KBM-7 (cell line): ENCODE measurements around the gene AR.
A peak's percentile ranks its signal among the peaks of the same experiment; 100 is the strongest.

ENCODE experiments used
- DNase-seq: peaks from one replicate; pipeline ENCODE4 v3.0.0-alpha.2; 2015
- in situ Hi-C: fragments of 300-500 bp; cut with MboI; formaldehyde crosslinking; loops from 2 replicates; pipeline ENCODE4 v1.14.3; 2020; ENCODE audit warnings: low sequenced_read_pairs, low pct_unique_long_range_greater_than_20kb, mixed read lengths

Gene AR

GRCh38 chrX:67543818-67544217, at the start of gene AR:
AR (plus strand) TSS chrX:67544021; CDS start chrX:67545147, 1,126 bp downstream.
- peak; percentile 91 for DNase-seq

GRCh38 chrX:67500617-67501016, 43.2 kb upstream of the AR start:
- in situ Hi-C loops = no loop called here
- no peak for DNase-seq

More at GRCh38 chrX:67543818-67544217, at the start of gene AR:
- in situ Hi-C loops = no loop called here

- DNase-seq = no peak
- in situ Hi-C loops = no loop called here
Observed at GRCh38 chrX:67503004-67503403, 40.8 kb upstream of the AR start.

- in situ Hi-C loops = no loop called here
- DNase-seq = no peak
Observed at GRCh38 chrX:67503453-67503852, 40.4 kb upstream of the AR start.

GRCh38 chrX:67520671-67521070, 23.1 kb upstream of the AR start:
- in situ Hi-C loops = no loop called here
- no peak for DNase-seq

GRCh38 chrX:67523002-67523681, 20.7 kb upstream of the AR start:
- DNase-seq = peak; percentile 37
- in situ Hi-C loops = no loop called here

- in situ Hi-C loops = no loop called here
Observed at GRCh38 chrX:67523932-67524331, 19.9 kb upstream of the AR start.

GRCh38 chrX:67524428-67524827, 19.4 kb upstream of the AR start:
- in situ Hi-C loops = no loop called here
- no peak for DNase-seq

More at GRCh38 chrX:67523932-67524331, 19.9 kb upstream of the AR start:
- DNase-seq = no peak

- in situ Hi-C loops = no loop called here
- DNase-seq = no peak
Observed at GRCh38 chrX:67524950-67525691, 18.7 kb upstream of the AR start.

- in situ Hi-C loops = no loop called here
- DNase-seq = no peak
Observed at GRCh38 chrX:67536564-67536963, 7.3 kb upstream of the AR start.

GRCh38 chrX:67538383-67538782, 5.4 kb upstream of the AR start:
- in situ Hi-C loops = no loop called here
- DNase-seq = no peak

- in situ Hi-C loops = no loop called here
- DNase-seq = peak; percentile 55
Observed at GRCh38 chrX:67544281-67545035, 637 bp downstream of the AR start.

GRCh38 chrX:67545036-67545821, 1.4 kb downstream of the AR start:
- in situ Hi-C loops = no loop called here
- DNase-seq = peak; percentile 63

- DNase-seq = peak; percentile 70
- in situ Hi-C loops = no loop called here
Observed at GRCh38 chrX:67545893-67546495, 2.2 kb downstream of the AR start.

- peak; percentile 52 for DNase-seq
- in situ Hi-C loops = no loop called here
Observed at GRCh38 chrX:67546496-67547423, 2.9 kb downstream of the AR start.

GRCh38 chrX:67555578-67556203, 11.9 kb downstream of the AR start:
- in situ Hi-C loops = no loop called here
- DNase-seq = peak; percentile 62

- peak; percentile 21 for DNase-seq
- in situ Hi-C loops = no loop called here
Observed at GRCh38 chrX:67558267-67558666, 14.4 kb downstream of the AR start.
